NOMO-1 treated with dmso at 0.1 percent for 144 hours (cell line): ENCODE results near the gene ULK1.

Experiments used
- DNase-seq: peaks from one replicate; lab custom pipeline; 2025; ENCODE audit not compliant: unreplicated experiment; lab: John Stamatoyannopoulos, UW

ULK1 gene

GRCh38 chr12:131907379-131908091 is 13.1 kb downstream of the ULK1 start:
- DNase-seq = no peak

- DNase-seq = no peak
These were observed 14.0 kb downstream of the ULK1 start for GRCh38 chr12:131908092-131909080.

DNA sequence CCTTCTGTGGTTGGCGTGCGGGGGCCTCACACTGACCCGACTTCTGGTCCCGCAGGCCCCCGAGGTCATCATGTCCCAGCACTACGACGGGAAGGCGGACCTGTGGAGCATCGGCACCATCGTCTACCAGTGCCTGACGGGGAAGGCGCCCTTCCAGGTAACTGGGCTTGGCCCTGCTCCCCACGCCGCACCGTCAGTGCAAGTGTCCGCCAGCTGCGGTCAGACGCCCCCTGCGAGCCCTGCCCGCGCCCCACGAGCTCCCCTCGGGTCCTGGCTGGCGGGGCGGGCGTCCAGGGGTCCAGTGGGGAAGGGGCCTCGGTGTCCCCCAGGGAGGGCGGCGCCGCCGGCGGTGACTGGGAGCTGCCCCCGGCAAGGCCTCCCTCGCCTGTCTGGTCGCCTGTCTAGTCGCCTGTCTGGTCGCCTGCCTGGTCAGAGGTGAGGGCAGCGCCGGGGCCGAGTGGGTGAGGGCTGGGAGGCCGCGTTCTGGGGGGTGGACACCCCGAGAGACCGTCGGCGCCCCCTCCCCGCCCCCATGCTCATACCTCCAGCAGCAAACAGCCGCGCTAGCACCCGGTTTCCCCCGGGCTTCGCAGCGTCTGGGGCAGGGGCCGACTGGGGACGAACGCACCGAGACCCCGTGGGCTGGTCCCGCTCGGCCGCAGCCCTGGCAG is 14.8 kb downstream of the ULK1 start:
- DNase-seq = no peak

- no peak for DNase-seq
These were observed 15.4 kb downstream of the ULK1 start for GRCh38 chr12:131909752-131910219.

DNA sequence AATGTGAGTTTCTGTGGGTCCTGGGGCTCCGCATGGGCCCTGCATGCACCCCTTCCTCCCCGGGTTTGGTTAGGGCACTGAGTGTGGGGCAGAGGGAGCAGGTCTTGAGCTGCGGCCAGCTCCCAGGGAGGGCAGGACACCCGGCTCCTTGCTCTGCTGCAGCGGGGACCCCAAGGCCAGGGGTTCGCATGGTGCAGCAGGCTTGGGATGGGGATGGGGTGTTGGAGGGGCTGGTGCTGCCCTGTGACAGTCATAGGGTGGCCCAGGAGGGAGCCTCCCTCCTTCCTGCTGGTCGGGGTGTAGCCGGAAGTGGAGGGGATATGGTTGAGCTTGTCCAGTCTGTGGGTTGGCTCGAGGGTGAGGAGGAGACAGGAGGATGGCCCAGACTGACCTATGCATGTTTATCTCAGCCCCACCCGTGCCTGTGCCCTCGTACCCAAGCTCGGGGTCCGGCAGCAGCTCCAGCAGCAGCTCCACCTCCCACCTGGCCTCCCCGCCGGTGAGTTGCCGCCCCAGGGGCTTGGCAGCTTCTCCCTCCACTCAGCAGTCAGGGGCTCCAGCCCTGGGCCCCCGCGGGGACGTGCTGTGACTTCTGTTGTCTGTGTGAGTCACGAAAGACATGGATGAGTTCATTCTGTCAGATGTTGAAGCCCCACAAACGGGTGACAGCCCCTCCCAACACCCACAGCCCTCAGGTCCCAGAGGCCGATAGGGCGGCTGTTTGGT is 16.0 kb downstream of the ULK1 start:
- no peak for DNase-seq

DNA sequence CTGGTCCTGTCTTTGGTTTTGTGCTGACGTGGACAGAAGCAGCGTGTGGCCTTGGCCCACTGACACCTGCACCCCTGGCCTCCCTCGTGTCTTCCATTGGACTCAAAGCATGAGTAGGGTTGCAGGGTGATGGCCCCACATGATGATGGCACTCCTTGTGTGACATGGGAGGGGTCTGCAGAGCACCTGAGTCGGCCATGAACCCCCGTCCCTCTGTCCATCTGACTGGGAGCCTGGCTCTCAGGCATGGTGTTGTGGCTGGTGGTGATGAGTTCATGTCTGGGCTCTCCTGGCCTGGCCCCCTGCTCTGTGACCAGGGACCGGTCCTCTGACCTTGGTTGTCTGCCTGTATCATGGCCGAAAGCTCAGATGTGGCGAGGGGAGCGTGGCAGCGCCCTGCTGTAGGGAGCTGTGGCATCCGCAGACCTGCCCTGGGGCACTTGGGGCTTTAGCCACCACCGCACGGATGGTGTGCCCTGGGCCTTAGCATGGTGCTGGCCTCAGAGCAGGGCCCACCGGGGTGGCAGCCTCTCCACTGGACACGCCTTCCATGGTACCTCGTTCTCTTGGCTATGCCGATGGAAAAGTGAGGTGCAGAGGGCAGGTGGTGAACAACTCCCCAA is 16.7 kb downstream of the ULK1 start:
- DNase-seq = no peak

- DNase-seq = no peak
These were observed 17.5 kb downstream of the ULK1 start for GRCh38 chr12:131911851-131912477.

DNA sequence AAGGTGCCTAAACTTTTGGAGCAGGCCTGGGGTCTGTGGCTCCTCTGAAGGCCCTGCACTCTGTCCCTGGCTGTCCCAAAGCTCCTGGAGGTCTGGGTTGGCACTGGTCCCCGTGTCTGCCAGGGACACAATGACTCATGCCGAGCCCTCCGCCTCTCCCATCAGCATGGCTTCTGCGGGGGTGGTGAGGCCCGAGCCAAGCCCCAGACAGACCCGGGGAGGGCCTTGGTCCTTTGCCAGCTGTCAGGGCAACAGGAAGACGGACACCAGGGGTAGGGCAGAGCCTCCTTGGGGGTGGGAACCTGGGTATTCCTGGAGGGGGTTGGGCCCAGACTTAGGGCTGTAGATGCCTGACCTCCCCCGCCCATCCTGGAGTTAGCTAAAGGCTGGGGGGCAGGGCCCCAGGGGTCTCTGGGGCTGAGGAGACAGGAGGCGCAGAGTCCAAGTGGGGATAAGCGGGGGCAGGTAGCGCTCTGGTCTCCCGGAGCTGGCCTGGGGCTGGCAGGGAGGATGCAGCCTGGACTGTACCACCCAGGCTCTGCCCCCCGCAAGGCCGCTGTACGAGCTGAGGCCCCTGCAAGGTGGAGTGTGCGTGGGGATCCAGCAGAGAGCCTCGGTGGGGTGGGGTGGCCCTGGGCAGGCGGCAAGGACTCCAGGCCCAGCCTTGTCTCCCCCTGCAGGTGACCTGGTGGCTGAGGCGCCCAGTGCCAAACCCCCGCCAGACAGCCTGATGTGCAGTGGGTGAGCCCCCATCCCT is 18.3 kb downstream of the ULK1 start:
- no peak for DNase-seq

DNA sequence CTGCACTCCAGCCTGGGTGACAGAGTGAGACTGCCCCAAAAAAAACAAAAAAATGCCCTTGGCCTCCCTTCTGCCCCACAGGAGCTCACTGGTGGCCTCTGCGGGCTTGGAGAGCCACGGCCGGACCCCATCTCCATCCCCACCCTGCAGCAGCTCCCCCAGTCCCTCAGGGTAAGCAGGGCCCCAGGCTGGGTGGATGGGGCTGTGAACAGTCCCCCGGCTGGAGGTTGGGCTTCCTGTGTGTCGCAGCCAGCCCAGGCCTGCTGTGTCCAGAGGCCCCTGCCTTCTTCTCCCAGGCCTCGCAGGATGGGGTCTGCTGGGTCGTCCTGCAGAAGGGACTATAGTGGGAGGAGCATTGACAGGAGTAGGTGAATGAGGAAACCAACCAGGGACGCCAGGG is 19.2 kb downstream of the ULK1 start:
- DNase-seq = no peak

GRCh38 chr12:131914179-131914702 is 19.8 kb downstream of the ULK1 start:
- no peak for DNase-seq

- DNase-seq = no peak
These were observed 20.7 kb downstream of the ULK1 start for GRCh38 chr12:131915000-131915689.

- no peak for DNase-seq
These were observed 21.4 kb downstream of the ULK1 start for GRCh38 chr12:131915823-131916222.

GRCh38 chr12:131916306-131917138 is 22.1 kb downstream of the ULK1 start:
- DNase-seq = no peak

DNA sequence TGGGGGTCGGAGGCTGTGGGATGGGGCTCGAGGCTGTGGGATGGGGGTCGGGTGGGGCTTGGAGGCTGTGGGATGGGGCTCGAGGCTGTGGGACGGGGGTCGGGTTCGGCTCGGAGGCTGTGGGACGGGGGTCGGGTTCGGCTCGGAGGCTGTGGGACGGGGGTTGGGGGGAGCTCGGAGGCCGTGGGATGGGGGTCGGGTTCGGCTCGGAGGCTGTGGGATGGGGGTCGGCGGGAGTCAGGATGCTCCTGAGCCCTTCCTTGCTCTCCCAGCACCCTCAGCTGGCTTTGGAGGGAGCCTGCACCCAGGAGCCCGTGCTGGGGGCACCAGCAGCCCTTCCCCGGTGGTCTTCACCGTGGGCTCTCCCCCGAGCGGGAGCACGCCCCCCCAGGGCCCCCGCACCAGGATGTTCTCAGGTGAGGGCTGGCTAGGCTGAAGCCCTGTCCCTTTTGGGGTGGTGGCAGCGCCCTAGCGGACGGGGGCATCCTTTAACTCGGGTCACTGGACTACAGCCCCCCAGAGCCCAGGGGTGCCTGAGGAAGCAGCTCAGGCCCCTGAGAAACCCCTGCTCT is 22.8 kb downstream of the ULK1 start:
- no peak for DNase-seq

DNA sequence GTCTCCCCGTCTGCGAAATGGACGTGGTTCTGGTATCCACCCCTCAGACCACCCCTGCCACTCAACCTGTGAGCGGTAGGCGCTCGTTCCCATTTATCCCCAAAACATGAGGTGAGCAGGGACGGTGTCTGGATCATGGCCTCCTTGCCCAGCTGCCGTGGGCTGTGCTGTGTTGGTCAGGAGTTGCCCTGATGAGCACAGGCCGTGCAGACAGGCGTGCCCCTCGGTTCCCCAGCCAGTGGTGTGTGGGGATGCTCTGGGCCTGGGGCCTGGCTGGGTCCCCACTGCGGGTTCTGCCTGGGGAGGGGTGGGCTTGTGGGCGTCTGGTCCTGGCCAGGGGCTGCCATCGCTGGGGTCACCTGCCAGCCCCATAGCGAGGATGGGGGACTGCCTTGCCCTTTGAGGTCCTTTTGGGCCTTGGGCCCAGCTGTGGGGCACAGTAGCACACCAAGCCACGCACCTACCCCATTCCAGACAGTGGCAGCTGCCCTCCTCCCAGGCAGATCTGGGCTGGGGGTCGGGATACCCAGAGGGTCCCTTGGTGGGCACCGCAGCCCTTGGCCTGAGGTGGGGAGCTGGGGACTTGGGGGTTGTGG is 23.4 kb downstream of the ULK1 start:
- no peak for DNase-seq

- no peak for DNase-seq
These were observed 24.1 kb downstream of the ULK1 start for GRCh38 chr12:131918311-131919050.
